ENCODE data around the gene SPEM1.

Gene SPEM1

GRCh38 chr17:7403043-7403726 lies 16.9 kb upstream of the SPEM1 start:
- DNase-seq = no peak

- no peak for DNase-seq
Observed at GRCh38 chr17:7403727-7403976, 16.5 kb upstream of the SPEM1 start.

DNA sequence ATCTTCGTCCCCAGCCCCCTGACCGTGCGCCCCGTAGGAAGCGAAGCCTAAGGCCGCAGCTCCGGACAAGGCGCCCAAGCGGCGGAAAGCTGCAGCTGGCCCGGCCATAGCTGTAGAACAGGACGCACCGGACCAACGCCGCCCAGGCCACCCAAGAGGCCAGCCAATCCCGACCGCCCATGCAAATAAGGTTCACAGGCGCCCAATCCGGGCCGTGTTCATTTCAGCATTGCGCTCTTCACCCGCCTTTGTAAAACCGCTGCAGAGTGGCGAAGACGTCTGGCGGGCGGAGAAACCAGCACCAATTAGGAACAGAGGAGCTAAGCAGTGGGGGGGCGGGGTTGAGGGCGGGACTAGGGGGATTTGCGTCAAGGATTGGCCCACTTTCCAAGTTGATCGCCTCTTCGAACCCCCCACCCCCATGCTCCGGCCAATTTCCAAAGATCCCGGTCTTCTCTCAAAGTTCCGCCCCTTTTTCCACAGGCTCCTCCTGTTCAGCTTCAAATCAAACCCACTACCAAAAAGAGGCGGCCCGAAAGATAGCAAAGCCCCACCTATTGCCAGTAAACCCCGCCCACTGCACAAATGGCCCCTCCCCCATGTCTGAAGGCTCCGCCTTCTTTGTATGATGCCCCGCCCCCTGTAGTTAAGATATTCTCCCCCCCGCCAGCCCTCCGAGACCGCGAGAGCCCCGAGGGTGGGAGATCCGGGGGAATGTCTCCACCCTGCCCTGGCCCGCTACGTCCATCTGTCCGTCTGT lies 16.0 kb upstream of the SPEM1 start, which contains the start of gene TMEM256:
Gene TMEM256, minus strand, starts transcription at position 121 of the 760 bp plus-strand sequence. Its CDS starts 13 bp downstream, at position 108.
- peak; percentile 94 for DNase-seq

DNA sequence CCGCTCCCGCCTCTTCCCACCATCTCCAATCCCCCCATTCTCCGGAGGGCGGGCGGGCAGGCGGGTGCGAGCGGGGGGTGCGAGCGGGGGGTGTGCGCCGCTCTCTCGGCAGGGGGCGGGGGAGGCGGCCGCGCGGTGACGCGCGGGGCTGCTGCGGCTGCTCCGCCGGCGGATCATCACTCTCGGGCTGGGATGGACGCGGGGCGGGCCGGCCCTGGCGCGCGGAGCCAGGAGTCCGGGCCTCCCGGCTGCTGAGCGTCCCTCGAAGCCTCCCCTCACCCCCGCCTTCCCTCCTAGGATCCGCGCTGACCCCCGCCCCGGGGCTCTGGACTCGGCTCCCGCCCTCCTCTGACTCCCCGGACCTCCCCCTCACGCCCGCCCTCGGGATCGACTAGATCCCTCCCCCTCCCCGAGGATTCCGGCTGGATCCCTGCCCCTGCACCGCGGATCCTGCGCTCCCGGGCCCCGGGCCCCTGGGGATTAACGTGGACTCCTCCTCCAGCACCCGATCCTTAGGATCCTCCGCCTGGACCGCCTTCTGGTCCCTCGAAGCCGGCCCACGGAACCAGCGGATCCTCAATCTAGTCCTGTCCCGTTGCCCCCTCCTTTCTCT lies 15.3 kb upstream of the SPEM1 start:
- DNase-seq = peak; percentile 67

- DNase-seq = no peak
Observed at GRCh38 chr17:7405350-7406234, 14.5 kb upstream of the SPEM1 start.

GRCh38 chr17:7406235-7406825 lies 13.8 kb upstream of the SPEM1 start:
- no peak for DNase-seq

DNA sequence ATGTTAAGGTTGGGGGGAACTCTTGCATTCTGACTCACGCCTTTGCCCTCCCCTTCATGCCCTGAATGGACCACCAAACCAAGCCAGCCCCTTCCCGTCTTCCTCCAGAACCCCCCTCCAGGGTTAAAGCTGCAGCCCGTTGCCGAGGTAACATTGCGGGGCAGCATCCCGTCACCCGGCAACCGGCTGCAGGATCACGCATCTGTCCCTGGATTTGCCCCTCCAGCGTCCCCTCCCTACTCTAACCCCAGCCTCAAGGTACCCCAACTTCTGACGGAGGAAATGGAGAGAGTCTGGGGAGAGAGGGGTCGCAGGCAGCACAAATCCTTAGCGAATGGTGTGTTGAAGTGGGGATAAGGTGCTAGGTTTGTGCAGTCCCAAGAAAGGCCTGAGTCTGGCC lies 13.0 kb upstream of the SPEM1 start:
- no peak for DNase-seq

DNA sequence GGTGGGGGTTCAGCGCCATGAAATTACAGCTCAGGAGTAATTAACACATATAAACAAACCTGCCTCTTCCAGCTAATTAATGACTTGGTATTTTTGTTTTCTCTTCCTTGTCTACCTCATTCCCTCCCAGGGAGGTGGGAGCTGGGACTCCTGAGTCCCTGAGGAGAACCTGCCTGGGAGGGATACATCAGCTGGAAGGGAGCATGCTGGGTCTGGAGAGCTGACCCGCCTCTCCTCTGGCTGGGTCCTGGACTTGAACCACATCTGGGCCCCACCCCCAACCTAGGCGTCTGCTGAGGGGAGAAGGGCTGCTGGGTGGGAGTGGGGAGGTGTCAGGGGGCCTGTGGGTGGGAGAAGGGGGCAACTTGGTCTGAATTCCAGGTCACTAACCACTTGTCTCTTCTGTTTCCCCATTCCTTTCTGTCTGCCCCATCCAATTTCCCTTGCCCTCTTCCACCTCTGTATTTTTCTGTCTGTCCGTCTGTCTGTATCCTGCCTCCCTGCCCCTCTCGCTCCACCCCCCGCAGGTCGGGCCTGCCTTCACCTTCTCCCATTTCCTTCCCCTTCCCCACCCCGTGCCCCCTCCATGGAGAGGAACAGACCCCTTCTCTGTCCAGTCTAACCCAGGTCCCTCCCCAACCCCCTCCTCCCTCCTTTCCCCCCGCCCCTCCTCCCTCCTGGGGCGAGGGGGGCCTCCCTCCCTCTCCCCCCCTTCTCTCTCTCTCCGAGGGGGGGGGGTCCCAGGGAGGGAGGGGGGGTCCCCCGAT lies 12.5 kb upstream of the SPEM1 start, which contains the start of gene NLGN2:
Gene NLGN2, plus strand, starts transcription at position 361 of the 767 bp plus-strand sequence. CDS start 411 bp downstream, outside the sequence.
- no peak for DNase-seq

DNA sequence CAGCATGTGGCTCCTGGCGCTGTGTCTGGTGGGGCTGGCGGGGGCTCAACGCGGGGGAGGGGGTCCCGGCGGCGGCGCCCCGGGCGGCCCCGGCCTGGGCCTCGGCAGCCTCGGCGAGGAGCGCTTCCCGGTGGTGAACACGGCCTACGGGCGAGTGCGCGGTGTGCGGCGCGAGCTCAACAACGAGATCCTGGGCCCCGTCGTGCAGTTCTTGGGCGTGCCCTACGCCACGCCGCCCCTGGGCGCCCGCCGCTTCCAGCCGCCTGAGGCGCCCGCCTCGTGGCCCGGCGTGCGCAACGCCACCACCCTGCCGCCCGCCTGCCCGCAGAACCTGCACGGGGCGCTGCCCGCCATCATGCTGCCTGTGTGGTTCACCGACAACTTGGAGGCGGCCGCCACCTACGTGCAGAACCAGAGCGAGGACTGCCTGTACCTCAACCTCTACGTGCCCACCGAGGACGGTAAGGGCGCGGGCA lies 11.8 kb upstream of the SPEM1 start:
- DNase-seq = peak; percentile 26

GRCh38 chr17:7408863-7409262 lies 11.3 kb upstream of the SPEM1 start:
- DNase-seq = no peak

GRCh38 chr17:7409716-7410115 lies 10.4 kb upstream of the SPEM1 start:
- no peak for DNase-seq

DNA sequence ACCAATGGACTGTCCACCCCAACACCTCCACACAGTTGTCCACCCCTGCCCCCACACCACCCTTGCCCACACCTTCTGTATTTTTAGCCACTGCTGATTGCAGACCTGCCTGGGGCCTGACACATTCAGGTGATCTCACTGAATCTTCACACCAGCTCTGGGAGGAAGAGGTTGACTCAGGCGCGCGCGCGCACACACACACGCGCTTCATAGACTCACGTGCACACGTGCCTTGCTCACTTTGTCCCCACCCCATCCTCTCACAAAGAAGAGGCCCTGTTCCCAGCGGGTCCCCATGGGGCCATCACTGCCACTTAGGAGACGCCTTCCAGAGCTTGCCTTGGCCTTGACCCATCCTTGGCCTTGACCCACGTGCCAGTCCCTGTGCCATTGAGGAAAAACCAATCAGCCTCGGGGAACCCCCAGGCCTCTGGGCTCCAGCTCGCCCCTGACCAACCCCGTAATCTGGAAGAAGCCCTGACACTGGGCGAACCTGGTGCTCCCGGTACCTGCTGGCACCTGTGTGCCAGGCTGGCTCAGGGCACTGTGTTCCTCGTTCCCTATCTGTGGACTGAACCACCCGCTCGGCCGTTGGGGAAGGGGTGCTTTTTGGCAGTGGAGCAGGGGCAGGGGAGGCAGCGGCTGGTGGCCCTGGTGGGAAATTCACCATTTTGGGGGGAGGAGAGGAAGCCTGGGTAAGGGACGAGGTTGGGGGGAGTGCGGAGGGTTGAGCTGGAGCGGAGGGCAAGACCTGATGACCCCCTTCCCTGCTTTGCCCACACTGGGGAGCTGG lies 9.3 kb upstream of the SPEM1 start:
- no peak for DNase-seq

GRCh38 chr17:7411427-7411750 lies 8.7 kb upstream of the SPEM1 start:
- no peak for DNase-seq

DNA sequence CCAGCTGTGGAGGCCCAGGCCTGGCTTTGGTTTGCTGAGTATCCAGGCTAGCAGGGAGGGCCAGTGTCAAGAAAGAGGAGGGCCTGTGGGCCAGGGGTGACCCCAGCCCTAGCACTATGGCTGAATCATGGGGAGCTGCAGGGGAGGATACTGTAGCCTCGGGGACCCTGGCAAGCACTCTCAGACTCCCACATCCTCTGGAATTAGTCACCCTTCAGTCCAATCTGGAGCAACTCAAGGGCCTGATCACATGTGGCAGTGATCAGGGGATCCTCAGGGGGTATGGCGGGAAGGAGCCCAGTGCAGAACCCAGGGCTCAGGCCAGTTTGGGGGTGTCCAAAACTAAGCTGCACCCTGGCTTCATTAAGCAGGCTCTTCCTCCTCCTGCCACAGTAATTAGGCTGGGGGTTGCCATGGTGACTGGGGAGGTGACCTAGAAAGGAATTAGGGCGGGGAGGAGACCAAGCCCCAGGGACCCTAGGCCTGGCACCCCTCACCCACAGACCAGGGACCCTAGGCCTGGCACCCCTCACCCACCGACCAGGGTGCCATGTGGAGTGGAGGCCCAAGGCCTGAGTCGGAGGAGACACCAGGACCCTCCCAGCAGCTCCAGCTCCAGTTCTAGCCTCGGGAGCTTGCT lies 6.7 kb upstream of the SPEM1 start:
- DNase-seq = no peak

GRCh38 chr17:7414837-7415236 lies 5.3 kb upstream of the SPEM1 start:
- DNase-seq = no peak

GRCh38 chr17:7415784-7416183 lies 4.3 kb upstream of the SPEM1 start:
- DNase-seq = no peak

DNA sequence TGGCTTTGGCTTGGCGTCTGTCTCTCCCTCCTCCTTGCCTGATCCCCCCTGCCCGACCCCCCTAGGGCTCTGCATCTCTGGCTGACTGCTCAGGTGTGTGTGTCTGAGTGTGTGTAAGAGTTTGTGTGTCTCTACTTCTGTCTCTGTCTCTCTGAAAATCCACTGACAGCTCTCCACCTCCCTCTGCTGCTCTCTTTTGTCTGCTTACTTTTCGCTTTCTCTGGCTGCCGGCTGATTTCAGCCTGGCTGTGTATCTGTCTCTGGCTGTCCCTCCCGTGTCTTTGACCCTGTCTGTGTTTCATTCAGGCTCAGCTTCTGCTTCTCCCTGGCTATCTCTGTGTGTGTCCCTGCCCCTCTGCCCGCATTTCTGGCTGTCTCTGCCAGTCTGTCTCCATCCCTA lies 3.8 kb upstream of the SPEM1 start:
- no peak for DNase-seq

- no peak for DNase-seq
Observed at GRCh38 chr17:7417056-7417655, 3.0 kb upstream of the SPEM1 start.

- DNase-seq = no peak
Observed at GRCh38 chr17:7418472-7419152, 1.5 kb upstream of the SPEM1 start.

DNA sequence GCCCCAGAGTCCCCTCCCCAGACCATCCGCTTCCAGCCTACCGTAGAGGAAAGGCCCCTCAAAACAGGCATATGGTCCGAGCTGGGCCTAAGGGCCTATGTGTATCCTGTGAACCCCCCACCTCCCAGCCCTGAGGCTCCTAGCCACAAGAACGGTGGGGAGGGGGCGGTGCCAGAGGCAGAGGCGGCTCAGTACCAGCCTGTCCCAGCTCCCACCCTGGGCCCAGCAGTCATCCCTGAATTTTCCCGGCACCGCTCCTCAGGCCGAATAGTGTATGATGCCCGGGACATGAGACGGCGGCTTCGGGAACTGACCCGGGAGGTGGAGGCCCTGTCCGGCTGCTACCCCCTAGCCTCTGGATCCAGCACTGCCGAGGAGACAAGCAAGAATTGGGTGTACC lies 1.1 kb downstream of the SPEM1 start:
- no peak for DNase-seq

Data from activated gamma-delta T cell treated with Interleukin-2 at 50 U/mL for 16 hours (primary cell).